NCI-H82 treated with DMSO at 0.1 percent for 48 hours (cell line): ENCODE data around the gene EXOC6B.
"Not testable (repeated sequence)": the region's sequence is repeated elsewhere in the genome, so short reads cannot be mapped to it uniquely, and the experiment has no call there.

ENCODE experiments used
- DNase-seq: peaks from one replicate; lab custom pipeline; 2025; ENCODE audit not compliant: unreplicated experiment; lab: John Stamatoyannopoulos, UW

EXOC6B gene

DNA sequence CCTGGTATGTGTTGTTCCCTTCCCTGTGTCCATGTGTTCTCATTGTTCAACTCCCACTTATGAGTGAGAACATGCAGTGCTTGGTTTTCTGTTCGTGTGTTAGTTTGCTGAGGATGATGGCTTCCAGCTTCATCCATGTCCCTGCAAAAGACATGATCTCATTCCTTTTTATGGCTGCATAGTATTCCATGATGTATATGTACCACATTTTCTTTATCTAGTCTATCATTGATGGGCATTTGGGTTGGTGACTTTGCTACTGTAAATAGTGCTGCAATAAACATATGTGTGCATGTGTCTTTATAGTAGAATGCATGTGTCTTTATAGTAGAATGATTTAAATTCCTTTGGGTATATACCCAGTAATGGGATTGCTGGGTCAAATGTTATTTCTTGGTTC lies 341.2 kb downstream of the EXOC6B start:
- DNase-seq = not testable (repeated sequence)

DNA sequence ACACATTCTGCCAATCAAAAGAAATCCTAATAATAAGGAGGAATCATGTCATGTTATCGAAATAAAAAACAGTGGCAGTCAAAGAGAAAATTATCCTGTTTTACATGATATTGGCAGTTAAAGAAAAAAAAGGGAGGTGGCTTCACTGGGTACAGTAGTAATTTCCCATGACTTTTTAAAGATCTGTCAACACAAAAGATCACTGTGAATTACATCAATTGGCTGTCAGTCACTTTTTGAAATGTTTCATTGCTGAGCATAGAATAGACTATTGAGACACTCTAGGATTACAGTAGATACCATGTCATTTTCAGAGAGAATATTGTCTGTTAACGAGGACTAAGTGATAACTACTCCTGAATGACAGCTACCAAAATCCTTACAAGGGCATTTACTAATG lies 342.5 kb downstream of the EXOC6B start:
- no peak for DNase-seq

DNA sequence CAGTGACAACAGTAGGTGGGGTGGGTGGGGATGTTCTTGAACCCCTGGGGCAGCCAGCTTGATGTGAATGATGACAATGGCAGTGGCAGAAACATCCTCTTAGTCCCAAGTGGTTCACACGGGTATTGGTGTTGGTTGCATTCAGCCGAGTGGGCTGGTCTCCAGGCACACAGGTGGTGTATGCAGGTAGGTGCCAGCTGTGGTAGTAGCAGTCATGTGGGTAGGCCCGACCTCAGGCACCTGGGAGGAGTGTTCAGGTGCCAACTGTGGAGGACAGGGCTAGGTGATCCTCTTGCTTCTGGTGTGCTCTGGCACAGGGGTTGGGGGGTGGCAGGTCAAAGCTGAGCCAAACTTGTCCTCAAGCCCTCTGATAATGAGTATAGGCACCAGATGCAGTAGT lies 350.6 kb downstream of the EXOC6B start:
- no peak for DNase-seq

DNA sequence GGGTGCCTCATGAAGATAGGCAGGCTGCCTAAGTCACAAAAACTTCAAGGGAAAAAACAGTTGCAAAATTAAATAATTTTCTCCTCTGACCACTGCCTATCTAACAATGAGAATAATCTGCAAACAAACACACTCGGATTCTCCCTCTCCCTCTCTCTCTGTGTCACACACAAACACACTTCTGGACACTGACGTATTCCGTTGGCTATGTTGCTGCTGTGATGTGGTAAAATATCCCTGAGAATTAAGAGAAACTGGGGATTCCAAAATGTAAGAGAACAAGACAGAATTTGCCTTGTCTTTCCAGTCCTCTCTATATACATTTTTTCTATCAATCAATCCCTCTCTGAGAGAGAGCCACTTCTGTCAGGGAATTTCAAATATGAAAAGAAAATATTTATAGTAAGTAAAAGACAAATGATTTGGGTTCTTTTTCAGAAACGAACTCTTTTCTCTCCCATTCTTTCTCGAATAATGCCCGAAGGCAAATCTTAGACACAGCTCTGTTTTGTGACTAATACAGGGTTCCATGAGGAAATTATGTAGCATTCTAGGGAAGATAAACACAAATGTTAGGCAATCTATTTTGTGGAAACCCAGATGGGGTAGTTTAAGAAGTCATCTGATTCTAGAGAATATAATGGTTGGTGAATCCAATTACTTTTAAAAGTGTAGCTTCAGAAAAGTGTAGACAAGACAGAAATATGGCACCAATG lies 367.9 kb downstream of the EXOC6B start:
- DNase-seq = no peak

DNA sequence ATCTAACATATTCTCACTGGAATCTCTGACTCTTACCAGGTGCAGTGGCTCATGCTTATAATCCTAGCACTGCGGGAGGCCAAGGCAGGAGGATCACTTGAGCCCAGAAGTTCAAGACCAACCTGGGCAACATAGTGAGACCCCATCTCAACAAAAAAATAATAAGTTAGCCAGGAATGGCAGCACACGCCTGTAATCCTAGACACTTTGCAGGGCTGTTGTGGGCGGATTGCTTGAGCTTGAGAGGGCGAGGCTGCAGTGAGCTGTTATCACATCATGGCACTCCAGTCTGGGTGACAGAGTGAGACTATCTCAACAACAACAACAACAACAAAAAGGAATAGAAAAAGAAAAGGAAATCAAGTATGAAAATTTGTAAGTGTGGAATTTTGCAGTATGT lies 371.6 kb downstream of the EXOC6B start:
- no peak for DNase-seq

DNA sequence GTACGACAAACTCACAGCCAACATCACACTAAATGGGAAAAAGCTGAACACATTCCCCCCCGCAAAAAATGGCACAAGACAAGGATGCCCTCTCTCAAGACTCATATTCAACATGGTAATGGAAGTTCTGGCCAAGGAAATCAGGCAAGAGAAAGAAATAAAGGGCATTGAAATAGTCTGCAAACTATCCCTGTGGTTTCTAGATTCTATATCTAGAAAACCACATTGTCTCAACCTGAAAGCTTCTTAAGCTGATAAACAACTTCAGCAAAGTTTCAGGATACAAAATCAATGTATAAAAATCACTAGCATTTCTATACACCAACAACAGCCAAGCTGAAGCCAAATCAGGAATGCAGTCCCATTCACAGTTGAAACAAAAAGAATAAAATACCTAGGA lies 383.6 kb downstream of the EXOC6B start:
- DNase-seq = no peak

DNA sequence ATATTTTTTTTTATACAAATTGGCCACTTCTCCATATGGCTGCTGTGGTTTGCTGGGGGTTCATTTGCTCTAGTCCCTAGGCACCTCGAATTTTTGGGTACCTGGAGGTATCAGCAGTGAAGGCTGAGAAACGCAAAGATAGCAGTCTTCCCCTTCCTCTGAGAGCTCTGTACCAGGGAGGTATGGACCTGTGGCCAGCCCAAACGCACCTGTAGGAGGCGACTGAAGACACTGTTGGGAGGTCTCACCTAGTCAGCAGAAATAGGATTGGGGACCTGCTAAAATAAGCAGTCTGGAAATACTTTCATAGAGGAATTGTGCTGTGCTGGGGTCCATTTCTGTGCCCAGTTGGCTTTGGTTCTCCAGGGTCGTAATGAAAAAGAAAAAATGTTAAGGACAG lies 385.9 kb downstream of the EXOC6B start:
- DNase-seq = no peak

DNA sequence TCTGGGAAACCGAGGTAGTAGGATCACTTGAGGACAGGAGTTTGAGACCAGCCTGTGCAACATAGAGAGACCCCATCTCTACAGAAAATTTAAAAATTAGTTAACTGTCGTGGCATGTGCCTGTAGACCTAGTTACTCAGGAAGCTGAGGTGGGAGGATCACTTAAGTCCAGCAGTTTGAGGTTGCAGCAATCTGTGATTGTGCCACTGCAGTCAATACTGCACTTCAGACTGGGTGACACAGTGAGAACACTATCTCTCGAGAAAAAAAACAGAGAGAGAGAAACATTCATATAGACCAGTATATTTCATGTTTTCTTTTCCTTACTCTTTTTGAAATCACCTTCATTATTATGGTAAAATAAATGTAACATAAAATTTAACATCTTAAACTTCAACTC lies 387.5 kb downstream of the EXOC6B start:
- DNase-seq = no peak

DNA sequence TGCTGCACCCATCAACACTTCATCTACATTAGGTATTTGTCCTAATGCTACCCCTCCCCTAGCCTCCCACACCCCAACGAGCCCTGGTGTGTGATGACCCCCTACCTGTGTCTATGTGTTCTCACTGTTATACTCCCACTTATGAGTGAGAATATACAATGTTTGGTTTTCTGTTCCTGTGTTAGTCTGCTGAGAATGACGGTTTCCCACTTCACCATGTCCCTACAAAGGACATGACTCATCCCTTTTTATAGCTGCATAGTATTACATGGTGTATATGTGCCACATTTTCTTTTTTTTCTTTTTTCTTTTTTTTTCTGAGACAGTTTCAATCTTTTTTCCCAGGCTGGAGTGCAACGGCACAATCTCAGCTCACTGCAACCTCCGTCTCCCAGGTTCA lies 394.1 kb downstream of the EXOC6B start:
- no peak for DNase-seq

DNA sequence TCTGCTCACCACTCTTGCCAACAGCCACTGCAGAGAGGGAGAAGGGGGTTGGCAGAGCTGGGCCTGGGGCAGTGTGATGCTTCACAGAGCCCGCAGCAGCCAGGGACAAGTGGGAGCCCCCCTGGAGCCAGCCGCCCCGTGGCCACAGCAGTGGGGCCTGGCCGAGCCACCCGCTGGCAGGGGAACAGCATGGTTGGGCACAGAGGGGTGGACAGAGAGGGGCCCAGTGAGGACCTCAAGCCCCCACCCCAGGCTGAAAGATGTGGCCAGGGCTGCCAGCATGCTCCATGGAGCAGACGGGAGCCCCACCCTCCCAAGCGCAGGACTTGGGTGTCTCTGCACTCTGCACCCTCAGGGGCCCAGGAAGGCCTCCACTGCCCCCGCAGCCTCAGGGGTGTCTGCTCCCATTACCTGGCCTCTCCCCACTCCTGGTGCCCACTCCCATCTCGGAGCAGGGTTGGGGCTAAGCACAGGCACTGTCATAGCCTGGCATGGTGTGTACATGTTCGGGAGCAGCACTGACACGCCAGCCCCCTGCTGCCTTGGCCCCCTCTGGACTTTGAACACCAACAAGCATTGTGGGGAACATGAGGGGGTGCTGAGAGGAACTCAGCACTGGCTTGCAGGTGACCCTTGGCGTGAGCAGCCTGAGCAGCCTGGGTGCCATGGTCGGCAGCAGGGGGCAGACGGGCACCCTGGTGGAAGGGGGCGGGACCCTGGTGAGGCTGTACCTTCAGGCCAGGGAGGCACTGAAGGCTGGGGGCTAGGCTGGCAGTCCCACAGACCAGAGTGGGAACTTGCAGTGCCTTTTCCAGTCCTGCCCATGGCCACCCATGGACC lies 398.6 kb downstream of the EXOC6B start:
- DNase-seq = no peak

DNA sequence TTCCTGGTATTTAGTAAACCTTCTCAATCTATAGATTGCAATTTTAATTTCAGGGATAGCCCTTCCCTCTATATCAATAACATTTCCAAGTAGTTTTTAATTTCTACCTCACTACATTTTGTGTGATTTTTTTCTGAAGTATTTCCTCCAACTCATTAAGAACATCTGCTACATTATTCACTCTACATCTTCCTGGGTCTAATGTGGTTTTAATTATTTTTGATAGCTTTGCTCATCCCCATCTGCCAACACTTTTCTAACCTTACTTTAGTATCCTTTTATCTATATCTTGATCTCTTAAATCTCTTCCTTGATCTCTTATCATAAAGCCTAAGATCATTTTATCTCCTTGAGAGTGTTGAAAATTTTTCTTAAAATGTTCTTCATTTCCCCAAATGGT lies 399.8 kb downstream of the EXOC6B start:
- no peak for DNase-seq

DNA sequence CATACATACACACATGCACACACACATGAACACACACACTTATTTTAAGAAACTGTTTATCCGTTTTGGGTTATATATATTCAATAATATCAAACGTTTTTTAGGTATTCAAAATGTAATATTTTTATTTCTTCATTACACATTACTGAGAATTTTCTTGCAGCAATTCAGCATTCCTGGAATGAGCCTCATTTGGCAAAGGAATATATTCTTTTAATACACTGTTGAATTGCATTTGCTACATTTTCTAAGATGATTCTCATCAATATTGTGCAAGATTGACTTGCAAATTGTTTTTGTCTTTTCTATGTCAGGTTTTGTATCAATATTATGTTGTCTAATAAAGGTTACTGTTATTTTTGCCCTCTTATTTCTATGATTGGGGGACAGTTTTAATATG lies 402.1 kb downstream of the EXOC6B start:
- DNase-seq = no peak

DNA sequence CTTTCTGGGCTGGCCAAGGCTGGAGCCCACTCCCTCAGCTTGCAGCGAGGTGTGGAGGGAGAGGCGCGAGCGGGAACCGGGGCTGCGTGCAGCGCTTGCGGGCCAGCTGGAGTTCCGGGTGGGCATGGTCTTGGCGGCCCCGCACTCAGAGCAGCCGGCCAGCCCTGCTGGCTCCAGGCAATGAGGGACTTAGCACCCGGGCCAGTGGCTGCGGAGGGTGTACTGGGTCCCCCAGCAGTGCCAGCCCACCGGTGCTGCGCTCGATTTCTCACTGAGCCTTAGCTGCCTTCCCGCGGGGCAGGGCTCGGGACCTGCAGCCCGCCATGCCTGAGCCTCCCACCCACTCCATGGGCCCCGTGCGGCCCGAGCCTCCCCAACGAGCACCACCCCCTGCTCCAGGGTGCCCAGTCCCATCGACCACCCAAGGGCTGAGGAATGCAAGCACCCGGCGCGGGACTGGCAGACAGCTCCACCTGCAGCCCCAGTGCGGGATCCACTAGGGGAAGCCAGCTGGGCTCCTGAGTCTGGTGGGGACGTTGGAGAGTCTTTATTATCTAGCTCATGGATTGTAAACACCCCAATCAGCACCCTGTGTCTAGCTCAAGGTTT lies 404.0 kb downstream of the EXOC6B start:
- DNase-seq = not testable (repeated sequence)

DNA sequence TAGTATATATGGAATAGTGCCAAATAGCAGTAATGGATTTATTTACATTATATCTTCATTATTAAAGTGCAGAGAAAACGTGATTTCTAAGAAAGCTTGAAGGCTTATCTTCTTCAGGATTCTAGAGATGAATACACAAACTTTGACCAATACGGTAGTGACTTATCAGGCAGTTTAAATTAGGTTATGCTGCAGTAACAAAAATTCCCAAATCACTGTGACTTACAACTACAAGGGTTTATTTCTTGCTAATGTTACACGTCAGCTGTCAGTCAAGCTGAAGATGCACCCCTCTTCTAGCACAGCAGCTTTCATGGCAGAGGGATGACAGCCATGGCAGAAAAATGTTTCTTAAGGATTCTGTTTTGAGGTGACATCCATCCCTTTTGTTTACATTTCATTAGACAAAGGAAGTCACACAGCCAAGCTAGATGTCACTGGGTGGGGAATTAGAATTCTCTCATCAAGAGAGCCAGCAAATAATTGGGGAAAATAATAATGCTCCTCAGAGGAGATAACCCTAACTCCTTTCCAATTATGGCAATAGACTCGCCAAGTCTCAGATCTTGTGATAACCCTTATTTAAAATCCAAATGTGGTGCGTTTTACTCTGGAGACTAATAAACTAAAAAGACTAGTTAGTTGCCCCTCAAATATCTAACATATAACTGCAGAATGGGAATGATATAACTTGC lies 409.9 kb downstream of the EXOC6B start:
- no peak for DNase-seq

DNA sequence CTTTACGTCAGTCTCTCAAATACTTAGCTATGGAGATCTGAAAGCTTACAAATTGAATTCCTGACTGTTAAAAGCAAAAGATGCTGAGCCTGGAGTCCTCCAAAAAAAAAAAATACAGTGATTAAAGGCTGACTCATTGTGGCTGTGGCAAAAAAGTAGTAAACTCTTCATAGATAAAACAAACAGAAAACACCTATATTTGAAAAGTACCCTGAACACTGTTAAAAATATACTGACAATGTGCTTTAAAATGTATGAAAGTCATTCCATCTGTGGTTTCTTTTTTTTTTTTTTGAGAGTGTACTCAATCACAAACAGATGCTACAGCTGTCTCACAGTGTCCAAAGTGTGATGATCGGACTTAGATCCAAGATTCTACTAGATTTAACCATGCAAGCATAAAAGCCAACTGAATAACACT lies 410.6 kb downstream of the EXOC6B start:
- no peak for DNase-seq

DNA sequence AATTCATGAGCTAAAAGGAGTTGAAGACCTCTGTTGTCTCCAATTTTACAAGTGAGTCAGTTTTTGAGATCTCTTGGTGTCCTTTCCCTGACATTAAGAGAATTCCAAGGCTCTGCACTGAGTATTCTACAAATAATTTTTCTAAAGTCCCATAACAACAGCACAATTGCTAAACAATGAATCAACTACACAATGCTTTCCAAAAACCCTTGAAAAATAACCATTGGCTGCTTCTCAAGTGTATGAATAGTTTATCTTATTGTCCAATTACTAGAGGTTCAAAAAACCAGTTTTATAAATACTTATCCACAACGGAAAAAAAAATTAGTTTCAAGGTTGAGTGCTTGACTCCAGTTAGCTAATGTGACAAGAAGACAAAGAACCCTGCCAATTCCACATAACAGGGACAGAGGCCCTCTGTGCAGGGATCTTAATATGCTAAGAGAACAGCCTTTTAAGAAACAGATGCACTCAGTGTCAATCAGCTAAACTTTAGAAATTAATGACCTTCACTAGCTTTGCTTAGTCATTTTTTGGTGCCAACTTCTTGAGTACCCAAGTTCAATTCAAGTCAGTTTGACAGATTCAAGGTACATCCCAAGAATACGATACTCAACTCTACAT lies 411.6 kb downstream of the EXOC6B start:
- DNase-seq = no peak

DNA sequence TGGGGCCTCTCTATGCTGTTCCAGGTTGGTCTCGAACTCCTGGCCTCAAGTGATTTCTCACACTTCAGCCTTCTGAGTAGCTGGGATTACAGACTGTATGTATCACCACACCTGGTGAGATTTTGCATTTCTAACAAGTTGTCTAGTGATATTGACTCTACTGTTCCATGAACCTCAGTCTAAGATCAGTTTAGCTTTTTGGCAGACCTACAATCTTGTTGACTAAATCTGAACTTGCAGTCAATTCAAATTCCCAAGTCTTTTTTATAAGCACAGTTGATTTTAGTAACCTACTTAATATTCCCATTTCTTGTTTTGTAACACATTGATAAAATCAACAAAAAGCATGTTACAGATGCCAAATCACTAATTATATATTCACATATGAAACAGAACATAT lies 412.1 kb downstream of the EXOC6B start:
- DNase-seq = no peak

DNA sequence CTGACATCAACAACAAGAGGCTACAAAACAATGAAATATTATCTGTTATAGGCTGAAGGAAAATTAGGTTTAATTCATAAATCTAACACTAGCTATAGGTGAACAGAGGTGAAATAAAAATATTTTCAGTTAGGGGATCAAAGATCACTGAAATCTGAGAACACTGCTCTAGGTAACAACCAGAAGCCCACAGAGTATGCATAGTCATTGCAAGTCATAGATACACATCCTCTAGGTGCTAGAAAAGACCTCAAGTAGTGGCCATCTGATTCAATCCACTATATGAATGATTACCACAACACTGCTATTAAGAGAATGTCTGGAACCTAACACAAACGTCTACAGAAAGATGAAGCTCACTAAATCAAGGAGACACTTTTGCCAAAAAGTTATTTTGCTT lies 413.6 kb downstream of the EXOC6B start:
- DNase-seq = no peak

DNA sequence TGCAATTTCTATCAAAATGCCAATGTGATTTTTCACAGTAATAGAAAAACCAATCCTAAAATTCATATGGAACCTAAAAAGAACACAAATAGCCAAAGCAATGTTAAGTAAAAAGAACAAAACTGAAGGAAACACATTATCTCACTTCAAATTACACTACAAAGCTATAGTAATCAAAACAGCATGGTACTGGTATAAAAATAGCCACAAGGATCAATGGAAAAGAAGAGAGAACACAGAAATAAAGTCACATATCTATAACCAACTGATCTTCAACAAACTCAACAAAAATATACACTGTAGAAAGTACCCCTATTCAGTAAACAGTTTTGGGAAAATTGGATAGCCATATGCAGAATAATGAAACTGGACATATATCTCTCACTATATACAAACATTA lies 426.0 kb downstream of the EXOC6B start:
- DNase-seq = no peak

DNA sequence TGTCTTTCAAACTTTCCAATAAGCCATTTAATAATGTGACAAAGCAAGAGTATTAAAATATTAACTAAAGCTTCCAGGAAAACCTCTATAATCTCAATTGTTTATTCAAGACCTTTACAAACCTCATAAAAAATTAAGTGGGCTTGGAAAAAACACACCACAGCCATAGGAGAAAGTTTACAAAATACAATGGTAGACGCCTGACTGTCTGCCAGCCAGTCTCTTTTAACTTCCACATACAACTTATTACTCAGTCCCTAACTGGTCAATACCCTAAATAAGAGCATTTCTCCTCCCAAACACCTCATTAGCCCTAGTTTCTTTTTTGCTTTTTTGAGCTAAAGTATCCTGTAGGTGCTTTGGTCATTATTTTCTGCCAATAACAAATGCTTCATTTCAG lies 430.7 kb downstream of the EXOC6B start:
- no peak for DNase-seq

DNA sequence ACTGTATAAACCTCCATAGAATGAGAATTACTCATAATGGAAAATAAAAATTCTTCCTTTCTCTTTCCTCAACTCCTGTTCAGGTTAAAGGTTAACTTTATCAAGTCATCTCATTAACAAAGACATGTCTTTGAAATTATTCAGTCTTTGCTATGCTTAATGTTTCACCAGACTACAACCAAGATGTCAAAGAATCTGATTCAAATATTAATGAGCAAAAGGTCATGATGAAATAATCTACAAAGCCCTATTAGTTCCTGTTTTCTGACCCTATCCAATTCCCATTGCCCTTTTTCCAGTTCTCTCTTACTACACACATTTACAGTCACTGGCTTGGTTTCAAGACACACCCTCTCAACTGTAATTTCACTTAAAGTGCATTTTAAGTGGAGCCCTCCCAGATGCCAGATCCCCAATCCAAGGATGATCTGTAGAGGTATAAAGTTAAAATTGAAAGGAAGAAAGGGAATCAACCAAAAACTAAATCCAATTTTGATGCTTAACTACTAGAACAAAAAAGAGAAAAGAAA lies 431.2 kb downstream of the EXOC6B start:
- DNase-seq = no peak
